A549 treated with Hydrocortisone at 1 μM for 4 hours (cell line): ENCODE data around the gene DCTD. TPM values are rescaled to one million over a fixed set of nuclear protein-coding genes. Genes with fewer than 3 reads are reported as not detected.

Experiments
- total RNA-seq: library from RNA; stranded (reverse); fragments of 200-300 nt; extraction: Qiagen RNA extraction; gene quantifications from 5 replicates; pipeline ENCODE4 v1.2.3, GENCODE V29; 2022

The DCTD gene
- 70.9 to 86.5 TPM (median 73.9 TPM) in 5 replicates for total RNA-seq

GRCh38 chr4:182917182-182918043 is at the start of gene DCTD:
Gene DCTD, minus strand, starts transcription at chr4:182917386. Its CDS starts 1,818 bp downstream, at chr4:182915568.

Other genes starting within 250 kb of the DCTD start
- 11.0 to 19.3 TPM (median 17.3 TPM) in 5 replicates for gene WWC2, start 181.9 kb upstream of the DCTD start, total RNA-seq